Measurements from ENCODE around the gene PLCZ1. TPM values are rescaled to one million over a fixed set of nuclear protein-coding genes. Genes with fewer than 3 reads are reported as not detected.
"Not testable (repeated sequence)": the region's sequence is repeated elsewhere in the genome, so short reads cannot be mapped to it uniquely, and the experiment has no call there.

PLCZ1 gene
- total RNA-seq = not detected

GRCh38 chr12:18737819-18738218, at the start of gene PLCZ1, which contains the start of gene CAPZA3:
Gene PLCZ1 (minus strand): TSS chr12:18738012. CDS start chr12:18737371, 641 bp downstream.
Gene CAPZA3 (plus strand): TSS chr12:18738119. CDS start chr12:18738269, 150 bp downstream.
- no peaks in the 10 kb centered on the region for H3K27me3 Mint-ChIP-seq
- H3K4me3 Mint-ChIP-seq = no peak within 1 kb of the TSS
- H3K9me3 Mint-ChIP-seq = no peaks in the 10 kb centered on the region
- no peaks in the 10 kb centered on the region for H3K4me1 Mint-ChIP-seq
- H3K36me3 Mint-ChIP-seq (ENCODE audit: low read depth) = no peaks in the 10 kb centered on the region
- H3K27ac Mint-ChIP-seq = no peak within 1 kb of the TSS
- ATAC-seq (replicated peaks) = no peak

- not testable (repeated sequence) for ATAC-seq (replicated peaks); H3K27ac Mint-ChIP-seq; H3K4me1 Mint-ChIP-seq; H3K9me3 Mint-ChIP-seq; H3K4me3 Mint-ChIP-seq; H3K36me3 Mint-ChIP-seq (ENCODE audit: low read depth); H3K27me3 Mint-ChIP-seq
Observed at GRCh38 chr12:18785465-18785864, 47.7 kb upstream of the PLCZ1 start.

GRCh38 chr12:18782827-18783226, 45.0 kb upstream of the PLCZ1 start:
- no peak overlapping the region for H3K27ac Mint-ChIP-seq
- H3K4me3 Mint-ChIP-seq = no peak overlapping the region
- H3K4me1 Mint-ChIP-seq = no peaks in the 10 kb centered on the region

GRCh38 chr12:18766479-18766878, 28.7 kb upstream of the PLCZ1 start:
- peaks cover 13% of the 10 kb centered on the region for H3K9me3 Mint-ChIP-seq
- H3K27me3 Mint-ChIP-seq; H3K4me3 Mint-ChIP-seq; ATAC-seq (replicated peaks); H3K4me1 Mint-ChIP-seq; H3K27ac Mint-ChIP-seq; H3K36me3 Mint-ChIP-seq (ENCODE audit: low read depth): not testable (repeated sequence)

More at GRCh38 chr12:18782827-18783226, 45.0 kb upstream of the PLCZ1 start:
- ATAC-seq (replicated peaks) = no peak
- H3K9me3 Mint-ChIP-seq = peaks cover 12% of the 10 kb centered on the region
- H3K36me3 Mint-ChIP-seq (ENCODE audit: low read depth) = no peaks in the 10 kb centered on the region
- H3K27me3 Mint-ChIP-seq = no peaks in the 10 kb centered on the region

GRCh38 chr12:18755341-18755740, 17.5 kb upstream of the PLCZ1 start:
- Mint-ChIP-seq H3K4me1 (no peaks in the 10 kb centered on the region), H3K27me3 (no peaks in the 10 kb centered on the region), H3K36me3 (ENCODE audit: low read depth) (no peaks in the 10 kb centered on the region), H3K27ac (no peak overlapping the region), H3K4me3 (no peak overlapping the region), H3K9me3 (peaks cover 3% of the 10 kb centered on the region)
- ATAC-seq (replicated peaks) = no peak

GRCh38 chr12:18754124-18754707, 16.4 kb upstream of the PLCZ1 start:
- H3K9me3 Mint-ChIP-seq = peaks cover 3% of the 10 kb centered on the region
- H3K27ac Mint-ChIP-seq = no peak overlapping the region
- ATAC-seq (replicated peaks) = no peak
- no peaks in the 10 kb centered on the region for H3K27me3 Mint-ChIP-seq
- H3K36me3 Mint-ChIP-seq (ENCODE audit: low read depth) = no peaks in the 10 kb centered on the region
- no peak overlapping the region for H3K4me3 Mint-ChIP-seq
- H3K4me1 Mint-ChIP-seq = no peaks in the 10 kb centered on the region

GRCh38 chr12:18753481-18754123, 15.8 kb upstream of the PLCZ1 start:
- Mint-ChIP-seq H3K4me1 (no peaks in the 10 kb centered on the region), H3K27ac (no peak overlapping the region), H3K4me3 (no peak overlapping the region), H3K36me3 (ENCODE audit: low read depth) (no peaks in the 10 kb centered on the region), H3K27me3 (no peaks in the 10 kb centered on the region), H3K9me3 (peaks cover 3% of the 10 kb centered on the region)
- ATAC-seq (replicated peaks) = no peak

- no peaks in the 10 kb centered on the region for H3K27me3 Mint-ChIP-seq
- no peak for ATAC-seq (replicated peaks)
- H3K4me1 Mint-ChIP-seq = no peaks in the 10 kb centered on the region
- no peak overlapping the region for H3K4me3 Mint-ChIP-seq
- peaks cover under 1% of the 10 kb centered on the region for H3K9me3 Mint-ChIP-seq
- H3K27ac Mint-ChIP-seq = no peak overlapping the region
- no peaks in the 10 kb centered on the region for H3K36me3 Mint-ChIP-seq (ENCODE audit: low read depth)
Observed at GRCh38 chr12:18752947-18753346, 15.1 kb upstream of the PLCZ1 start.

GRCh38 chr12:18752280-18752920, 14.6 kb upstream of the PLCZ1 start:
- Mint-ChIP-seq H3K27ac (no peak overlapping the region), H3K4me3 (no peak overlapping the region), H3K4me1 (no peaks in the 10 kb centered on the region), H3K27me3 (no peaks in the 10 kb centered on the region), H3K36me3 (ENCODE audit: low read depth) (no peaks in the 10 kb centered on the region), H3K9me3 (no peaks in the 10 kb centered on the region)
- no peak for ATAC-seq (replicated peaks)

- Mint-ChIP-seq H3K9me3 (no peaks in the 10 kb centered on the region), H3K27ac (no peak overlapping the region), H3K4me3 (no peak overlapping the region), H3K36me3 (ENCODE audit: low read depth) (no peaks in the 10 kb centered on the region), H3K4me1 (no peaks in the 10 kb centered on the region), H3K27me3 (no peaks in the 10 kb centered on the region)
- ATAC-seq (replicated peaks) = no peak
Observed at GRCh38 chr12:18751866-18752265, 14.1 kb upstream of the PLCZ1 start.

GRCh38 chr12:18750085-18750484, 12.3 kb upstream of the PLCZ1 start:
- H3K4me3 Mint-ChIP-seq = no peak overlapping the region

GRCh38 chr12:18749386-18749957, 11.7 kb upstream of the PLCZ1 start:
- Mint-ChIP-seq H3K4me3 (no peak overlapping the region), H3K36me3 (ENCODE audit: low read depth) (no peaks in the 10 kb centered on the region), H3K27ac (no peak overlapping the region), H3K9me3 (no peaks in the 10 kb centered on the region), H3K4me1 (no peaks in the 10 kb centered on the region), H3K27me3 (no peaks in the 10 kb centered on the region)
- no peak for ATAC-seq (replicated peaks)

More at GRCh38 chr12:18750085-18750484, 12.3 kb upstream of the PLCZ1 start:
- H3K27me3 Mint-ChIP-seq = no peaks in the 10 kb centered on the region
- no peak overlapping the region for H3K27ac Mint-ChIP-seq
- ATAC-seq (replicated peaks) = no peak
- no peaks in the 10 kb centered on the region for H3K4me1 Mint-ChIP-seq
- H3K9me3 Mint-ChIP-seq = no peaks in the 10 kb centered on the region
- H3K36me3 Mint-ChIP-seq (ENCODE audit: low read depth) = no peaks in the 10 kb centered on the region

- Mint-ChIP-seq H3K4me1 (no peaks in the 10 kb centered on the region), H3K4me3 (no peak overlapping the region), H3K36me3 (ENCODE audit: low read depth) (no peaks in the 10 kb centered on the region), H3K27me3 (no peaks in the 10 kb centered on the region), H3K27ac (no peak overlapping the region), H3K9me3 (no peaks in the 10 kb centered on the region)
- ATAC-seq (replicated peaks) = no peak
Observed at GRCh38 chr12:18747895-18748294, 10.1 kb upstream of the PLCZ1 start.

GRCh38 chr12:18731156-18731555, 6.7 kb downstream of the PLCZ1 start:
- Mint-ChIP-seq H3K4me1 (no peaks in the 10 kb centered on the region), H3K9me3 (no peaks in the 10 kb centered on the region), H3K27me3 (no peaks in the 10 kb centered on the region), H3K27ac (no peak overlapping the region), H3K36me3 (ENCODE audit: low read depth) (no peaks in the 10 kb centered on the region), H3K4me3 (no peak overlapping the region)
- no peak for ATAC-seq (replicated peaks)

GRCh38 chr12:18723752-18724151, 14.1 kb downstream of the PLCZ1 start:
- no peak overlapping the region for H3K4me3 Mint-ChIP-seq

More at GRCh38 chr12:18723752-18724151, 14.1 kb downstream of the PLCZ1 start:
- H3K4me1 Mint-ChIP-seq = no peaks in the 10 kb centered on the region
- no peaks in the 10 kb centered on the region for H3K36me3 Mint-ChIP-seq (ENCODE audit: low read depth)
- ATAC-seq (replicated peaks) = no peak
- H3K27ac Mint-ChIP-seq = no peak overlapping the region
- no peaks in the 10 kb centered on the region for H3K27me3 Mint-ChIP-seq
- H3K9me3 Mint-ChIP-seq = peaks cover 4% of the 10 kb centered on the region

All from activated T-helper 17 cell treated with anti-CD3 and anti-CD28 coated beads, Interleukin-2, amount 50 U/mL, for 72 hours (primary cell).